Activated T-cell treated with anti-CD3 and anti-CD28 coated beads for 4 hours (primary cell): ENCODE measurements around the gene SUZ12.
"Not testable (repeated sequence)": the region's sequence is repeated elsewhere in the genome, so short reads cannot be mapped to it uniquely, and the experiment has no call there.

Experiments
- DNase-seq: peaks from one replicate; pipeline ENCODE4 v3.0.0-alpha.2; 2020

Gene SUZ12

DNA sequence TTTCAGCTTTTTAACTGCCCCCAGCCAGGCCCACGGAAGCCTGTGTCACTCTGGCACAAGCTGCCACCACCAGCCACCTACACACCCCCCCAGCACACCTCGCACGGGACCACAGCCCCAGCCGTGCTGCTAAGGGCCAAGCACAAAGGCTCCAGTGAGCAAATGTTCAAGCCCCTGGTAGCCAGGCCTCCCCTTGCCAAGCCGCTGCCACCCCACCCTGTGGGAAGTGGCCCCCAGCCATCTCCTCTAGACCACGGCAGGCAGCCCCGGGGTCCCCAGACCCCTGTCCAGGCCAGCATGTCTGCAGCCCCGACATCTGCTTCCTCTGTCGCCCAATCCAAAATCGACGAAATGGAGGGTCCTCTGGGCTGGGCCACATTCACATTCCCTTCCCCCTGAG is 105.5 kb downstream of the SUZ12 start:
- DNase-seq: not testable (repeated sequence)

DNA sequence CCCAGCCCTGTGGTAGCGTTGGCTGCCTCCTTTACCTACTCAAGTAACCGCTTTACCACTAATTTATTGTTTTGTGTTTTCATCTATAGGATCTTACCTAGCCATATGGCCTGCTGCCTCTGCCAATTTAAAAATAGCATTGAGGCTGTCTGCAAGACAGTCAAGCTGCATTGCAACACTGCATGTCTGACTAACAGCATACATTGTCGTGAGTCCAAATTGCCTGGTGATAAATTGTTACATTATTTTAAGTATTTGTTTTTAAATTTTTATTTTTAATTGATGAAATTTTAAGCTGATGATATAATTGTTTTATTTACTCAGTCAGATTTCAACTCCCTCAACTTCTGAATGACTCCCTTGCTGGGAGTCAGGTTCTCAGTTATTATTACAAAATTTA is 108.8 kb downstream of the SUZ12 start:
- DNase-seq: not testable (repeated sequence)

DNA sequence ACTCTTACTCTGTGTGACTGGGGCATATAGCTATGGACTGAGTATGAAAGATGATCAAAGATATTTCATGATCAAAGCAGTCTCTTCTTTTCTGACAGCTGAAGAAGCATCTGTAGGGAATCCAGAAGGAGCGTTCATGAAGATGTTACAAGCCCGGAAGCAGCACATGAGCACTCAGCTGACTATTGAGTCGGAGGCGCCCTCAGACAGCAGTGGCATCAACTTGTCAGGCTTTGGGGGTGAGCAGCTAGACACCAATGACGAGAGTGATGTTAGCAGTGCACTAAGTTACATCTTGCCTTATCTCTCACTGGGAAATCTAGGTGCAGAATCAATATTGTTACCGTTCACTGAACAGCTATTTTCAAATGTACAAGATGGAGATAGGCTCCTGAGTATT is 110.9 kb downstream of the SUZ12 start:
- not testable (repeated sequence) for DNase-seq
